PC-9 (cell line): Measurements from ENCODE around the gene PSTPIP1.

ENCODE experiments used
- EZH2 ChIP-seq: fragments of 200-600 bp; sonication (generic); IDR thresholded peaks from 2 replicates; pipeline ENCODE4 v1.8.0; 2017; ENCODE audit warnings: antibody characterized with exemption, low read depth
- TF ChIP-seq, protein P1 (sequence below): fragments of 200-600 bp; sonication (generic); conservative IDR thresholded peaks from 2 replicates; pipeline ENCODE4 v1.6.1; 2017; ENCODE audit warnings: mixed run types, antibody characterized with exemption, mild to moderate bottlenecking, moderate library complexity

DNA sequence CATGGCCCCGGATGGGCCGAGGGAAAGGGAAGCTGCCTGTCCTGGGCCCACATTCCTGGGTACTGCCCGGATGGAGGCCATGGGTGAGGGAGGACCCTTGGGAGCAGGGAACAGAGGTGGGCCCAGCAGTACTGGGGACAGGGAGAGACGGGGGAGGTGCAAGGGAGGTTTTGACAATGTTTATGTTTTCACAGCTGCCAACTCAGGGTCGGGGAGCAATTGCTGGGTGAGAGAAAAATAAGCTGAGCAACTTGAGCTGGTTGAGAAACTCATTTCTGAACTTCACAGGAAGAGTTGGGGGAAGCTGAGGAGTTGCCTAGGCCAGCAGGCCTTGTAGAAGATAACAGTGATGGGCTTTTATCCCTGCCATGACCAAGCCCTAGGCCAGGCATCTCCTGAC is 87.0 kb downstream of the PSTPIP1 start:
- TF ChIP-seq, protein P1, sequence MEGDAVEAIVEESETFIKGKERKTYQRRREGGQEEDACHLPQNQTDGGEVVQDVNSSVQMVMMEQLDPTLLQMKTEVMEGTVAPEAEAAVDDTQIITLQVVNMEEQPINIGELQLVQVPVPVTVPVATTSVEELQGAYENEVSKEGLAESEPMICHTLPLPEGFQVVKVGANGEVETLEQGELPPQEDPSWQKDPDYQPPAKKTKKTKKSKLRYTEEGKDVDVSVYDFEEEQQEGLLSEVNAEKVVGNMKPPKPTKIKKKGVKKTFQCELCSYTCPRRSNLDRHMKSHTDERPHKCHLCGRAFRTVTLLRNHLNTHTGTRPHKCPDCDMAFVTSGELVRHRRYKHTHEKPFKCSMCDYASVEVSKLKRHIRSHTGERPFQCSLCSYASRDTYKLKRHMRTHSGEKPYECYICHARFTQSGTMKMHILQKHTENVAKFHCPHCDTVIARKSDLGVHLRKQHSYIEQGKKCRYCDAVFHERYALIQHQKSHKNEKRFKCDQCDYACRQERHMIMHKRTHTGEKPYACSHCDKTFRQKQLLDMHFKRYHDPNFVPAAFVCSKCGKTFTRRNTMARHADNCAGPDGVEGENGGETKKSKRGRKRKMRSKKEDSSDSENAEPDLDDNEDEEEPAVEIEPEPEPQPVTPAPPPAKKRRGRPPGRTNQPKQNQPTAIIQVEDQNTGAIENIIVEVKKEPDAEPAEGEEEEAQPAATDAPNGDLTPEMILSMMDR = no peak
- TF ChIP-seq EZH2 = no peak
